Adipocyte (in vitro differentiated cells): ENCODE measurements around the gene BCAM.
"Not testable (repeated sequence)": the region's sequence is repeated elsewhere in the genome, so short reads cannot be mapped to it uniquely, and the experiment has no call there.

ENCODE experiments used
- DNase-seq: peaks from one replicate; pipeline ENCODE4 v3.0.0-alpha.2; 2015; ENCODE audit warnings: low read depth
- H3K27me3 ChIP-seq: replicated peaks from 2 replicates; pipeline ENCODE4 v1.7.0; 2013; ENCODE audit warnings: mild to moderate bottlenecking, low read length, moderate library complexity; ENCODE audit not compliant: control insufficient read depth, insufficient read depth
- H3K36me3 ChIP-seq: 2 replicates; pipeline ENCODE4 v1.7.0; 2013; ENCODE audit warnings: low read length, mild to moderate bottlenecking, moderate library complexity; ENCODE audit not compliant: control insufficient read depth, insufficient read depth, severe bottlenecking
- H3K4me1 ChIP-seq: 2 replicates; pipeline ENCODE4 v1.7.0; 2013; ENCODE audit warnings: mild to moderate bottlenecking, low read length, moderate library complexity; ENCODE audit not compliant: control insufficient read depth, insufficient read depth
- H3K4me3 ChIP-seq: 2 replicates; pipeline ENCODE4 v1.7.0; 2013; ENCODE audit warnings: mild to moderate bottlenecking, low read length, moderate library complexity
- H3K9ac ChIP-seq: 2 replicates; pipeline ENCODE4 v1.7.0; 2013; ENCODE audit warnings: mild to moderate bottlenecking, low read length, moderate library complexity
- H3K9me3 ChIP-seq: 2 replicates; pipeline ENCODE4 v1.7.0; 2013; ENCODE audit warnings: mild to moderate bottlenecking, low read length, moderate library complexity; ENCODE audit not compliant: control insufficient read depth

BCAM gene

DNA sequence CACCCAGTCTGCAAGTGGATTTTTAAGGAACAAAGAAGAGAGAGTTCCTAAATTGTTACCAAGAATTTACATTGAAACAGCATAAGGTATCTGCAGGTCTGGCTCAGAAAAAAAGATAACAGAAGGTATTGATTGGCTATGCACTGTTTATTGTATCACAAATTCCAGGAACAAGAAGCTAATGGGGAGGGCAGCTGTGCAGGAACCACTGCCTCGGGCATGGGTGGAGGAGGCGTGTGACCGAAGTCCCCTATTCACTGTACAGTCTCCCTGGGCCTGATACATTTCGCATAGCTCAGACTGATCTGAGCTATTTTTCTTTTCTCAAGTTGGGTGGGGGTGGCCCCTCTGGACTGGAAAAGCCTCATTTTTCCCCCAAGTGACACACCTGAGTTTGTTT, 48.9 kb downstream of the BCAM start:
- no peak overlapping the region for H3K4me3 ChIP-seq
- H3K9me3 ChIP-seq = no peaks in the 10 kb centered on the region
- H3K9ac ChIP-seq = no peak overlapping the region
- no peak for DNase-seq
- H3K36me3 ChIP-seq = peaks cover 3% of the 10 kb centered on the region
- H3K27me3 ChIP-seq = no peaks in the 10 kb centered on the region
- H3K4me1 ChIP-seq = no peaks in the 10 kb centered on the region

DNA sequence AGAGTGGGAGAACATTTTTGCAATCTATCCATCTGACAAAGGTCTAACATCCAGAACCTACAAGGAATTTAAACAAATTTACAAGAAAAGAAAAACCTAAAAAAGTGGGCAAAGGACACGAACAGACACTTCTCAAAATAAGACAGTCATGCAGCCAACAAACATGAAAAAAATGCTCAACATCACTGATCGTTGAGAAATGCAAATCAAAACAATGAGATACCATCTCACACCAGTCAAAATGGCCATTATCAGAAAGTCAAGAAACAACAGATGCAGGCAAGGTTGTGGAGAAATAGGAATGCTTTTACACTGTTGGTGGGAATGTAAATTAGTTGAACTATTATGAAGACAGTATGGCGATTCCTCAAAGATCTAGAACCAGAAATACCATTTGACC, 52.7 kb downstream of the BCAM start:
- H3K36me3 ChIP-seq, H3K9ac ChIP-seq, DNase-seq, H3K27me3 ChIP-seq, H3K4me1 ChIP-seq, H3K9me3 ChIP-seq, H3K4me3 ChIP-seq: not testable (repeated sequence)

DNA sequence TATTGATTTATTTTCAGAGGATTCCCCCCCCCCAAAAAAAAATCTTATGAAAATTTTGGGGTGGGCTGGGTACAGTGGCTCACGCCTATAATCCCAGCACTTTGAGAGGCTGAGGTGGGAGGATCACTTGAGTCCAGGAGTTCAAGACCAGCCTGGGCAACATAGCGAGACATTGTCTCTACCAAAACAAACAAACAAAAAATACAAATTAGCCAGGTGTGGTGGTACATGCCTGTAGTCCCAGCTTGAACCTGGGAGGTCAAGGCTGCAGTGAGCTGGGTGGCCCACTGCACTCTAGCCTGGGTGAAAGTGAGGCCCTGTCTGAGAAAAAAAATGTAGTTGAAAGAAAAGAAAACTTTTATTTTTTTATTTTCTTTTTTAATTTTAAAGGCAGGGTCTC, 55.1 kb downstream of the BCAM start:
- Histone ChIP-seq H3K36me3 (peaks cover 11% of the 10 kb centered on the region), H3K9ac (no peak overlapping the region), H3K4me1 (no peaks in the 10 kb centered on the region), H3K9me3 (no peaks in the 10 kb centered on the region), H3K27me3 (no peaks in the 10 kb centered on the region), H3K4me3 (no peak overlapping the region)
- DNase-seq = no peak

DNA sequence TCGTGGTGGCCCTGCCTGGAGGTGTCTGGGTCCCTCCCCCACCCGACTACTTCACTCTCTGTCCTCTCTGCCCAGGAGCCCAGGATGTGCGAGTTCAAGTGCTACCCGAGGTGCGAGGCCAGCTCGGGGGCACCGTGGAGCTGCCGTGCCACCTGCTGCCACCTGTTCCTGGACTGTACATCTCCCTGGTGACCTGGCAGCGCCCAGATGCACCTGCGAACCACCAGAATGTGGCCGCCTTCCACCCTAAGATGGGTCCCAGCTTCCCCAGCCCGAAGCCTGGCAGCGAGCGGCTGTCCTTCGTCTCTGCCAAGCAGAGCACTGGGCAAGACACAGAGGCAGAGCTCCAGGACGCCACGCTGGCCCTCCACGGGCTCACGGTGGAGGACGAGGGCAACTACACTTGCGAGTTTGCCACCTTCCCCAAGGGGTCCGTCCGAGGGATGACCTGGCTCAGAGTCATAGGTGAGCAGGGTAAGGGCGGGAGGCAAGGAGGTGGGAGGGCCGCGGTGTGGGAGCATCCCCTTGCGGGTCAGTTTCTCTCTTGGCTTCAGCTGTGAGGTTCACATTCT, 56.4 kb downstream of the BCAM start:
- Histone ChIP-seq H3K36me3 (peaks cover 7% of the 10 kb centered on the region), H3K9ac (no peak overlapping the region), H3K4me1 (no peaks in the 10 kb centered on the region), H3K27me3 (no peaks in the 10 kb centered on the region), H3K4me3 (no peak overlapping the region), H3K9me3 (no peaks in the 10 kb centered on the region)
- DNase-seq = no peak

DNA sequence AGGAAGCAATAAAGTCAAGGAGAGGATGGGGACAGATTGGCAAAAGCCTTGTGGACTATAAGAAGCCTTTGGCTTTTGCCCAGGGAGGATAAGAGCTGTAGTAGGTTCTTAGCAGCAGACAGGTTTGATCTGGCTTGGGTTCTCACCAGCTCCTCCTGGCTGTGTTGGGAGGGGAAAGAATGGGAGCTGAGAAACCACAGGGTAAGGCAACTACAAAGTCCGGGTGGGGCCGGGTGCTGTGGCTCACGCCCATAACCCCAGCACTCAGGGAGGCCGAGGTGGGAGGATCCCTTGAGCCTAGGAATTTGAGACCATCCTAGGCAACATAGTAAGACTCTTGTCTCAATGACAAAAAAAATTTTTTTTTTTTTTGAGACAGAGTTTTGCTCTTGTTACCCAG, 57.8 kb downstream of the BCAM start:
- H3K9ac ChIP-seq = no peak overlapping the region
- H3K27me3 ChIP-seq = no peaks in the 10 kb centered on the region
- H3K4me1 ChIP-seq = no peaks in the 10 kb centered on the region
- no peak for DNase-seq
- no peaks in the 10 kb centered on the region for H3K9me3 ChIP-seq
- H3K4me3 ChIP-seq = no peak overlapping the region
- peaks cover 11% of the 10 kb centered on the region for H3K36me3 ChIP-seq

DNA sequence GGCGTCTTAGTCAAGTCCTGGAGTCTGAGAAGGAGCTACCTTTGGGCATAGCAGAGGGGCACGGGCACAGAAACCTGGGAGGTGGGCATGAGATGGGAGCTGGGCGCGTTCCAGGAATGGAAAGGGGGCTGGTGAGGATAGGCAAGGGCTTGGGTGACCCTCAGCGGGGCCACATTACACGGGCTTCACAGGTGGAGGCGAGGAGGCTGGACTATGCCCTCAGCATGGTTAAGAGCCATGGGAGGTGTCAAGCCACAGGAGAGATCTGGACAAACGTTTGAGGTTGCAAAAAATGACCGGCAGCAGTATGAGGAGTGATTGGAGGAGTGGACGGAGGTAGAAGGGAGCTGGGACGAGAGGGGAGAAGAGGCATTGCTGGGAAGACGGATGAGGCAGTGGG, 58.7 kb downstream of the BCAM start:
- peaks cover 20% of the 10 kb centered on the region for H3K36me3 ChIP-seq
- no peak overlapping the region for H3K4me3 ChIP-seq
- no peak for DNase-seq
- no peak overlapping the region for H3K9ac ChIP-seq
- H3K4me1 ChIP-seq = no peaks in the 10 kb centered on the region
- H3K9me3 ChIP-seq = no peaks in the 10 kb centered on the region
- no peaks in the 10 kb centered on the region for H3K27me3 ChIP-seq

DNA sequence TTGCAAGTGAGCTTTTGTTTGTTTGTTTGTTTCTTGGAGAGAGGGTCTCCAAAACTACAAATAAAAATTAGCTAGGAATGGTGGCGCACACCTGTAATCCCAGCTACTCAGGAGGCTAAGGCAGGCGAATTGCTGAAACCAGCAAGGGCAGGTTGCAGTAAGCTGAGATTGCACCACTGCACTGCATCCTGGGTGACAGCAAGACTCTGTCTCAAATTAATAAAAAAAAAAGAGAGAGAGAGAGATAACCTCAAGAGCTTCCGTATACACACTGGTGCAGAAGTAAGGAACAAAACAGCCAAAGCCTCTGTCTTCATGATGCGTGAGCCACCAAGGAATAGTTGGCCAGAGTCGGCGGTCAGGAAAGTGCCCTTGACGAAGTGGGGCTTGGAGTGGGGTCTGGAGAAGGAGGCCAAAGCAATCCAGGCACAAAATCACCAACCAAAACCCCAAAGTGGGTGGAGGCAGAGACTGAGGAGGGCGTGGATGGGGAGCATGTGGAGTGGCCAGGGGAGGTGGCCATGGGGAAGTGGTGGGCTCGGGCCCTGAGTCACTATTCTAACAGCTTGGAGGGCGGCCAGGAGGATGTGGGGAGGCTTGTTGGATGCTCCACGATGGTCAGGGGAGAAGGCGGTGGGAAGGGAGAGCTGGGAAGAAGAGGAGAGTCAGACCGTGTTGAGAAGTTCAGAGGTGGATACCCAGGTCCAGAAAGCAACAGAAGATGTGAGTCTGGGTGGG, 61.0 kb downstream of the BCAM start:
- H3K36me3 ChIP-seq = peaks cover 41% of the 10 kb centered on the region
- no peak overlapping the region for H3K9ac ChIP-seq
- DNase-seq = no peak
- H3K4me1 ChIP-seq = no peaks in the 10 kb centered on the region
- H3K4me3 ChIP-seq = no peak overlapping the region
- no peaks in the 10 kb centered on the region for H3K9me3 ChIP-seq
- H3K27me3 ChIP-seq = no peaks in the 10 kb centered on the region
